ENCODE measurements around the gene NT5C.

The NT5C gene

GRCh38 chr17:75090871-75091854 lies 40.4 kb downstream of the NT5C start:
- no peak for DNase-seq

GRCh38 chr17:75088465-75089417 lies 42.8 kb downstream of the NT5C start:
- no peak for DNase-seq

- DNase-seq = no peak
These were observed 43.7 kb downstream of the NT5C start, which contains the start of gene SLC16A5 for GRCh38 chr17:75087558-75088453. Gene SLC16A5 (plus strand): TSS chr17:75087954. CDS start chr17:75093637, 5,683 bp downstream.

GRCh38 chr17:75087182-75087557 lies 44.4 kb downstream of the NT5C start:
- DNase-seq = no peak

- no peak for DNase-seq
These were observed 44.9 kb downstream of the NT5C start for GRCh38 chr17:75086496-75087181.

- DNase-seq = no peak
These were observed 47.4 kb downstream of the NT5C start for GRCh38 chr17:75084039-75084660.

GRCh38 chr17:75082683-75083082 lies 48.9 kb downstream of the NT5C start:
- DNase-seq = no peak

GRCh38 chr17:75081611-75082540 lies 49.7 kb downstream of the NT5C start:
- no peak for DNase-seq
